Glutamatergic neuron (in vitro differentiated cells): ENCODE measurements around the gene HAO2. TPM values are rescaled to one million over a fixed set of nuclear protein-coding genes. Genes with fewer than 3 reads are reported as not detected.
"Not testable (repeated sequence)": the region's sequence is repeated elsewhere in the genome, so short reads cannot be mapped to it uniquely, and the experiment has no call there.

Experiments used
- DNase-seq: peaks from one replicate; pipeline ENCODE4 v3.0.0; 2022
- H3K27ac Mint-ChIP-seq: one replicate; pipeline ENCODE4 v1.8.0; 2020; ENCODE audit warnings: mild to moderate bottlenecking, mixed read lengths, inconsistent platforms; ENCODE audit not compliant: unreplicated experiment
- H3K27me3 Mint-ChIP-seq: one replicate; pipeline ENCODE4 v1.8.0; 2020; ENCODE audit warnings: mild to moderate bottlenecking, moderate library complexity, mixed read lengths, inconsistent platforms; ENCODE audit not compliant: unreplicated experiment
- H3K36me3 Mint-ChIP-seq: one replicate; pipeline ENCODE4 v1.8.0; 2020; ENCODE audit warnings: mild to moderate bottlenecking, mixed read lengths, inconsistent platforms; ENCODE audit not compliant: unreplicated experiment
- H3K4me1 Mint-ChIP-seq: one replicate; pipeline ENCODE4 v1.8.0; 2020; ENCODE audit warnings: mild to moderate bottlenecking, low read depth, mixed read lengths, inconsistent platforms; ENCODE audit not compliant: unreplicated experiment
- H3K4me3 Mint-ChIP-seq: one replicate; pipeline ENCODE4 v1.8.0; 2020; ENCODE audit warnings: mild to moderate bottlenecking, mixed read lengths, inconsistent platforms; ENCODE audit not compliant: unreplicated experiment
- H3K9me3 Mint-ChIP-seq: one replicate; pipeline ENCODE4 v1.8.0; 2020; ENCODE audit warnings: mild to moderate bottlenecking, moderate library complexity, mixed read lengths, inconsistent platforms; ENCODE audit not compliant: unreplicated experiment
- total RNA-seq: library from RNA; stranded (reverse); fragmentation: NEBNext Ultra II Directional; extraction: Animal tissue kit (Norgen Biotek cat#: 25700); gene quantifications from one replicate; pipeline ENCODE4 v1.2.1, GENCODE V29; 2021; ENCODE audit not compliant: unreplicated experiment
- TF ChIP-seq, protein P1 (sequence below): fragments of 200-600 bp; sonication (generic); IDR thresholded peaks from one replicate; pipeline ENCODE4 v1.5.0; 2021; ENCODE audit not compliant: partially characterized antibody, unreplicated experiment

HAO2 gene
- total RNA-seq, 1 donor from 2014 or later = not detected

DNA sequence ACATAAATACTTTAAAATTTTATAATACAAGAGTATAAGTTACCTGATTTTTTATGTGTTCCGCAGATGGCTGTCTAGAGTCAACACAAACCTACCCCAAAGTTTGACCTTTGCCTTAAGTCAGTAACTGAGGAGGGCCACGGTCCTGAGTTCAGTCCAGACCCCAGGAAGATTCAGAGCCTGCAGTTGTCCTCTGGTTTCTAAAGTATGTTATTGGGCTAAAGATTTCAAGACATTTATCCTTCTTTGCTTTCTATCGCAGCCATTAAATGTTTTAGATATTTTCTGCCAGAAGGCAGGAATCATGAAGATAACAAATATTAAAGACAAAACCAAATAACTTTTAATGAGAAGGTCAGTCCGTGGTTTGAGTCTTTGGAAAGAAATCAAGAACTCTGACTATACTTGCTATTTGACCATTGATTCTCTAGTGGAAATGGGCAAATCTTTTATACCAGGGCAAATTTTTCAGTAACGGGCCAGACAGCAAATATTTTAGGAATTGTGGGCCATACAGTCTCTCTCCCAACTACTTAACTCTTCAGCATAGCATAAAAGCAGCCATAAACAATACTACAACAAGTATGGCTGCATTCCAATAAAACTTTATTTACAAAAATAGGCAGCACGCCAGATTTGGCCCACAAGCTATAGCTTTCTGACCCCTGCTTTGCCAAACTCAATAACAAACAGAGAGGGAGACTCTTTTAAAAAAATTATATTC is 38.0 kb upstream of the HAO2 start:
- Mint-ChIP-seq H3K36me3 (no peaks in the 10 kb centered on the region), H3K4me1 (no peaks in the 10 kb centered on the region), H3K4me3 (no peak overlapping the region), H3K9me3 (no peaks in the 10 kb centered on the region), H3K27ac (no peak overlapping the region), H3K27me3 (peaks cover 1% of the 10 kb centered on the region)
- no peak for DNase-seq
- TF ChIP-seq, protein P1, sequence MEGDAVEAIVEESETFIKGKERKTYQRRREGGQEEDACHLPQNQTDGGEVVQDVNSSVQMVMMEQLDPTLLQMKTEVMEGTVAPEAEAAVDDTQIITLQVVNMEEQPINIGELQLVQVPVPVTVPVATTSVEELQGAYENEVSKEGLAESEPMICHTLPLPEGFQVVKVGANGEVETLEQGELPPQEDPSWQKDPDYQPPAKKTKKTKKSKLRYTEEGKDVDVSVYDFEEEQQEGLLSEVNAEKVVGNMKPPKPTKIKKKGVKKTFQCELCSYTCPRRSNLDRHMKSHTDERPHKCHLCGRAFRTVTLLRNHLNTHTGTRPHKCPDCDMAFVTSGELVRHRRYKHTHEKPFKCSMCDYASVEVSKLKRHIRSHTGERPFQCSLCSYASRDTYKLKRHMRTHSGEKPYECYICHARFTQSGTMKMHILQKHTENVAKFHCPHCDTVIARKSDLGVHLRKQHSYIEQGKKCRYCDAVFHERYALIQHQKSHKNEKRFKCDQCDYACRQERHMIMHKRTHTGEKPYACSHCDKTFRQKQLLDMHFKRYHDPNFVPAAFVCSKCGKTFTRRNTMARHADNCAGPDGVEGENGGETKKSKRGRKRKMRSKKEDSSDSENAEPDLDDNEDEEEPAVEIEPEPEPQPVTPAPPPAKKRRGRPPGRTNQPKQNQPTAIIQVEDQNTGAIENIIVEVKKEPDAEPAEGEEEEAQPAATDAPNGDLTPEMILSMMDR = no peak

DNA sequence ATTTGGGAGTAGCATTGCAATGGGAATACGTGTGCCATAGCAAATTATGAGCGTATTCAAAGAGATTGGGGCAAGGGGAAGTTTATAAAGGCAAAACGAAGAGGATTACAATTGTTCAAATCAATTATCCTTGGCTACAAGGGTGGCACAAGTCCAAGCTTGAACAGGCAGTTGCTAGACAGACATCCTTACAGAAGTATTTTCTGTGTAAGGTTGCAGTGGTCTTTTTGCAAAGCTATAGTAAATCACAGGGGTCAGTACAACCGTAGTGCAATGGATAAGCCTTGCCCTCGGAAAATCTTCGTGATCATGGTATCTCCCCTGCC is 37.4 kb upstream of the HAO2 start:
- no peak for DNase-seq
- Mint-ChIP-seq H3K4me1 (no peaks in the 10 kb centered on the region), H3K4me3 (no peak overlapping the region), H3K27ac (no peak overlapping the region), H3K36me3 (no peaks in the 10 kb centered on the region), H3K9me3 (no peaks in the 10 kb centered on the region), H3K27me3 (peaks cover 1% of the 10 kb centered on the region)
- TF ChIP-seq, protein P1 = no peak

DNA sequence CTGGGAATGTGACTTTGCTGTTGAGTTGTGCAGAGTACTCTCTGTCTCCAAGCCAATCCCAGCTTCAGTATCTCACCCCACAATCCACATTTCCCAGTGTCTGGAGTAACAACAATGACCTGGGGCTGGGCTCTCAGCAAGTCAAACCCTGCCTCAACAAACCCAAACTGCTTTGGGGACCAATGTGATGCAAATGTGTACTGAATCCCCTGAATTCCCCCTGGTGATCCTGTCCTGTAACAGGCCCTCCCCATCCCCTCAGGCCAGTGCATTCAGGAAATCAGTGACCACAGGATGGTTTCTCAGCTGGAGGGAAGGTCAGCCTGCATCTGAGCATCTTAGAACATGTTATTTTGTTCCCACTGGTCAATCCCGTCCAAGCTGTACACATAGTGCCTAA is 36.7 kb upstream of the HAO2 start:
- TF ChIP-seq, protein P1 = no peak
- Mint-ChIP-seq H3K36me3 (no peaks in the 10 kb centered on the region), H3K9me3 (no peaks in the 10 kb centered on the region), H3K4me1 (no peaks in the 10 kb centered on the region), H3K27me3 (peaks cover 1% of the 10 kb centered on the region), H3K27ac (no peak overlapping the region), H3K4me3 (no peak overlapping the region)
- no peak for DNase-seq

DNA sequence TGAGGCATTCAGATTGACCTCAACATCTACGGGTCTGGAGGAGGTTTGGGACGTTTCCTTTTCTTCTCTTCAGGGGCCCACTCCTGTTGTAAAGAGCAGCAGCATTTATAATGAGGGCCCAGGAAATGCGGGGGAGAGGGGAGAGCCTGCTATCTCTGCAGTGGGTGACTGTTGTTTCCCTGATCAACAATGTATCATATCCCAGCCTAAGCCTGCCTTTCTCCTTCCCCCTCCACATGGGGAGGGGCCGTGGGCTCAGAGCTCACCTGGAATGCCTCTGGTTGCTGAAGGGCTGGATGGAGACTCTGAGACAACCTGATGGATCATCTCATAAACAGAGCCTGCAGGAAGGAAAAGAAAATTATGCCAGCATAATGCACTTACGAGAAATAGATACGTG is 36.0 kb upstream of the HAO2 start:
- Mint-ChIP-seq H3K4me3 (no peak overlapping the region), H3K36me3 (no peaks in the 10 kb centered on the region), H3K27ac (no peak overlapping the region), H3K27me3 (peaks cover 1% of the 10 kb centered on the region), H3K4me1 (no peaks in the 10 kb centered on the region), H3K9me3 (no peaks in the 10 kb centered on the region)
- TF ChIP-seq, protein P1 = no peak
- no peak for DNase-seq

GRCh38 chr1:119333163-119333896 is 35.3 kb upstream of the HAO2 start:
- TF ChIP-seq, protein P1 = no peak
- Mint-ChIP-seq H3K4me3 (no peak overlapping the region), H3K27me3 (peaks cover 1% of the 10 kb centered on the region), H3K9me3 (no peaks in the 10 kb centered on the region), H3K4me1 (no peaks in the 10 kb centered on the region), H3K27ac (no peak overlapping the region), H3K36me3 (no peaks in the 10 kb centered on the region)
- DNase-seq = no peak

GRCh38 chr1:119333897-119334250 is 34.7 kb upstream of the HAO2 start:
- H3K4me3 Mint-ChIP-seq, H3K27ac Mint-ChIP-seq, DNase-seq, H3K9me3 Mint-ChIP-seq, H3K27me3 Mint-ChIP-seq, H3K36me3 Mint-ChIP-seq, H3K4me1 Mint-ChIP-seq: not testable (repeated sequence)
